NCI-H748 (cell line): ENCODE measurements around the gene MAGEA12.
"Not testable (repeated sequence)": the region's sequence is repeated elsewhere in the genome, so short reads cannot be mapped to it uniquely, and the experiment has no call there.

Experiments used
- DNase-seq: peaks from one replicate; lab custom pipeline; 2025; ENCODE audit not compliant: unreplicated experiment; lab: John Stamatoyannopoulos, UW

Gene MAGEA12, protein sequence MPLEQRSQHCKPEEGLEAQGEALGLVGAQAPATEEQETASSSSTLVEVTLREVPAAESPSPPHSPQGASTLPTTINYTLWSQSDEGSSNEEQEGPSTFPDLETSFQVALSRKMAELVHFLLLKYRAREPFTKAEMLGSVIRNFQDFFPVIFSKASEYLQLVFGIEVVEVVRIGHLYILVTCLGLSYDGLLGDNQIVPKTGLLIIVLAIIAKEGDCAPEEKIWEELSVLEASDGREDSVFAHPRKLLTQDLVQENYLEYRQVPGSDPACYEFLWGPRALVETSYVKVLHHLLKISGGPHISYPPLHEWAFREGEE

DNA sequence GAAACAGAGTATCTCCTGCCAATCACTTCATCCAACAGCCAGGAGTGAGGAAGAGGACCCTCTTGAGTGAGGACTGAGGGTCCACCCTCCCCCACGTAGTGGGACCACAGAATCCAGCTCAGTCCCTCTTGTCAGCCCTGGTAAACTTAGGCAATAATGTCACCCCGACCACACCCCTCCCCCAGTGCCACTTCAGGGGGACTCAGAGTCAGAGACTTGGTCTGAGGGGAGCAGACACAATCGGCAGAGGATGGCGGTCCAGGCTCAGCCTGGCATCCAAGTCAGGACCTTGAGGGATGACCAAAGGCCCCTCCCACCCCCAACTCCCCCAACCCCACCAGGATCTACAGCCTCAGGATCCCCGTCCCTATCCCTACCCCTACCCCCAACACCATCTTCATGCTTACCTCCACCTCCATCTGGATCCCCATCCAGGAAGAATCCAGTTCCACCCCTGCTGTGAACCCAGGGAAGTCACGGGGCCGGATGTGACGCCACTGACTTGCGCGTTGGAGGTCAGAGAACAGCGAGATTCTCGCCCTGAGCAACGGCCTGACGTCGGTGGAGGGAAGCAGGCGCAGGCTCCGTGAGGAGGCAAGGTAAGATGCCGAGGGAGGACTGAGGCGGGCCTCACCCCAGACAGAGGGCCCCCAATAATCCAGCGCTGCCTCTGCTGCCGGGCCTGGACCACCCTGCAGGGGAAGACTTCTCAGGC is at the start of gene MAGEA12, which contains the start of gene CSAG1:
TSS of gene MAGEA12 (plus strand) at position 497 of the 715 bp plus-strand sequence. CDS start 2,405 bp downstream, outside the sequence.
TSS of gene CSAG1 (minus strand) at position 461 of the 715 bp plus-strand sequence. CDS start 1,261 bp downstream, outside the sequence.
- peak; percentile 89 for DNase-seq

DNA sequence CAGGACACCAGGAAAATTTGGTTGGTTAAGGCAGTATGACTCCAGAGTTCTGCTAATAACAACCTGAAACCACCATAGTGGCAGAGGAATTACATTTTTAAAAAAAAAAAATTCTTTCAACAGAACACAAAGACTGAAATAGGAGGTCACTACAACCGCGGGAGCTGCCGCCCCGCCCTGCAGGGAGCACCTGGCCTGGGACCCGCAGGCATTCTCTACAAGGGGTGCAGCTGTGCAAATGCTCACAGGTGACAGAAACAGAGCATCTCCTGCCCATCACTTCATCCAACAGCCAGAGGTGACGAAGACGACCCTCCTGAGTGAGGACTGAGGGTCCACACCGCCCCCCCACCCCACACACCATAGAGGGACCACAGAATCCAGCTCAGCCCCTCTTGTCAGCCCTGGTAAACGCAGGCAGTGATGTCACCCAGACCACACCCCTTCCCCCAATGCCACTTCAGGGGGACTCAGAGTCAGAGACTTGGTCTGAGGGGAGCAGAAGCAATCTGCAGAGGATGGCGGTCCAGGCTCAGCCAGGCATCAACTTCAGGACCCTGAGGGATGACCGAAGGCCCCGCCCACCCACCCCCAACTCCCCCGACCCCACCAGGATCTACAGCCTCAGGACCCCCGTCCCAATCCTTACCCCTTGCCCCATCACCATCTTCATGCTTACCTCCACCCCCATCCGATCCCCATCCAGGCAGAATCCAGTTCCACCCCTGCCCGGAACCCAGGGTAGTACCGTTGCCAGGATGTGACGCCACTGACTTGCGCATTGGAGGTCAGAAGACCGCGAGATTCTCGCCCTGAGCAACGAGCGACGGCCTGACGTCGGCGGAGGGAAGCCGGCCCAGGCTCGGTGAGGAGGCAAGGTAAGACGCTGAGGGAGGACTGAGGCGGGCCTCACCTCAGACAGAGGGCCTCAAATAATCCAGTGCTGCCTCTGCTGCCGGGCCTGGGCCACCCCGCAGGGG is 35.3 kb upstream of the MAGEA12 start, which contains the start of gene MAGEA3:
TSS of gene MAGEA3 (plus strand) at position 843 of the 980 bp plus-strand sequence. CDS start 2,039 bp downstream, outside the sequence.
- not testable (repeated sequence) for DNase-seq

DNA sequence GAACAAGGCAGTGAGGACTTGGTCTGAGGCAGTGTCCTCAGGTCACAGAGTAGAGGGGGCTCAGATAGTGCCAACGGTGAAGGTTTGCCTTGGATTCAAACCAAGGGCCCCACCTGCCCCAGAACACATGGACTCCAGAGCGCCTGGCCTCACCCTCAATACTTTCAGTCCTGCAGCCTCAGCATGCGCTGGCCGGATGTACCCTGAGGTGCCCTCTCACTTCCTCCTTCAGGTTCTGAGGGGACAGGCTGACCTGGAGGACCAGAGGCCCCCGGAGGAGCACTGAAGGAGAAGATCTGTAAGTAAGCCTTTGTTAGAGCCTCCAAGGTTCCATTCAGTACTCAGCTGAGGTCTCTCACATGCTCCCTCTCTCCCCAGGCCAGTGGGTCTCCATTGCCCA is 33.2 kb upstream of the MAGEA12 start:
- DNase-seq, result not testable (repeated sequence)

DNA sequence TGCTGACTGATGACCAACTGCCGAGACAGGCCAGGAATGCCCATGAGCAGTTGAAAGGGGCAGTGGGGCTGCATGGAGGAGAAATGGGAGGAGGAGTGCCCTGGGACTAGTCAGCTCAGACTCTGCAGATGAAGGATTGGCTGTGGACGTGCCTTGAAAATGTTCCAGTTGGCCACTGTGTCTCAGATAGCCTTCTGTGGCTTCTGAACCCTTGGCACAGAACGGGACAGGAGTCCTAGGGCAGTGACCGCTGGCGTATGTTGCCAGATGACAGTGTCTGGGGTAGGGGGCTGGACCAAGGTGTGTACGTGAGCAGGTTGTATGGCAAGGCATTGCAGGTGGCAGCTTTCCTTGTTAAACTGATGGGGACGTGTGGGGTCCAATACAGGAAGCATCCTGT is 27.1 kb upstream of the MAGEA12 start:
- DNase-seq, result not testable (repeated sequence)

DNA sequence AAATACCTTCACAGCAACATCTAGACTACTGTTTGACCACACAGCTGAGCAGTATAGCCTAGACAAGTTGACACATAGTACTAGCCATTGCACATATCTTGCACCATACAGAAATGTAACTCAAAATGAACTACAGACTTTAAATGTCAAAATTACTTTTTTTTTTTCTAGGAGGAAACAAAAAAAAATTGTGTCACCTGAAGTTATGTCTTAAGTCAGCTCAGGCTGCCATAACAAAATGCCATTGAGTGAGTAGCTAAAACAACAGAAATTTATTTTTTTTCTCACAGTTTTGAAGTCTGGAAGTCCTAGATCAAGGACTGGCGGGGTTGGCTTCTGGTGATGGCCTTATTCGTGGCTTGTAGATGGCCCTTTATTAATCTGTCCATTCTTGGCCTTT is 24.4 kb upstream of the MAGEA12 start, which contains the start of gene CSAG2:
TSS of gene CSAG2 (minus strand) at position 101 of the 400 bp plus-strand sequence. CDS start 161 bp downstream, outside the sequence.
- not testable (repeated sequence) for DNase-seq

DNA sequence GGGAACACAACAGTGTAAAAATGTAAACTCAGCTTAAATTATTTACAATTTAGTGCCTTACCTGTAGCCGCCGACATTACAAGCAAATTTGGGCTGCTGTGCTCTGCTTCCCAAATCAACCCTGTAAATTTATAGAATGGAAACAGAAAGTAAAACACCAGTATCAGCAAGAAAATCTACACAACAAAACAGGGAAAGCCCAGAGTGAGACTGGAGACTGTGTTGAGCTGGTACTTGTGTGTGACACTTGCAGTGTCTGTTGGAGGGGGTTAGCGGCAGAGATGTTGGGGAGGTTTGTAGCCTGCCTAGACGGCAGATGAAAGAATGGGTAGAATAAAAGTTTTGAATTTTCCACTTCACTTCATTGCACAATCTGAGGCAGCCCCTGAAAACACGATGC is 20.4 kb upstream of the MAGEA12 start:
- DNase-seq, result not testable (repeated sequence)

DNA sequence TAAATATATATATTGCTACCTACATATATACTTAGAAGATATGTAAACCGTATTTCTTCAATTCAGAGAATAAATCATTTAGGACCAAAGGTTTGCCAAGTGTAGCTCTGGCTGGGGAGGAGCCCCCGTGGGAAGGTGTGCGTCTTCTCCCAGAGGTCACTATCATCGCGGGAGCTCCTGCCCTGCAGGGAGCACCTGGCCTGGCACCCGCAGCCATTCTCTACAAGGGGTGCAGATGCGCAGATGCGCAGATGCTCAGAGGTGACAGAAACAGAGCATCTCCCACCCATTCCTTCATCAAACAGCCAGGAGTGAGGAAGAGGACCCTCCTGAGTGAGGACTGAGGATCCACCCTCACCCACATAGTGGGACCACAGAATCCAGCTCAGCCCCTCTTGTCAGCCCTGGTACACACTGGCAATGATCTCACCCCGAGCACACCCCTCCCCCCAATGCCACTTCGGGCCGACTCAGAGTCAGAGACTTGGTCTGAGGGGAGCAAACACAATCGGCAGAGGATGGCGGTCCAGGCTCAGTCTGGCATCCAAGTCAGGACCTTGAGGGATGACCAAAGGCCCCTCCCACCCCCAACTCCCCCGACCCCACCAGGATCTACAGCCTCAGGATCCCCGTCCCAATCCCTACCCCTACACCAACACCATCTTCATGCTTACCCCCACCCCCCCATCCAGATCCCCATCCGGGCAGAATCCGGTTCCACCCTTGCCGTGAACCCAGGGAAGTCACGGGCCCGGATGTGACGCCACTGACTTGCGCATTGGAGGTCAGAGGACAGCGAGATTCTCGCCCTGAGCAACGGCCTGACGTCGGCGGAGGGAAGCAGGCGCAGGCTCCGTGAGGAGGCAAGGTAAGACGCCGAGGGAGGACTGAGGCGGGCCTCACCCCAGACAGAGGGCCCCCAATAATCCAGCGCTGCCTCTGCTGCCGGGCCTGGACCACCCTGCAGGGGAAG is 19.5 kb upstream of the MAGEA12 start, which contains the start of gene MAGEA2B:
TSS of gene MAGEA2B (plus strand) at position 814 of the 973 bp plus-strand sequence. CDS start 2,479 bp downstream, outside the sequence.
- not testable (repeated sequence) for DNase-seq

DNA sequence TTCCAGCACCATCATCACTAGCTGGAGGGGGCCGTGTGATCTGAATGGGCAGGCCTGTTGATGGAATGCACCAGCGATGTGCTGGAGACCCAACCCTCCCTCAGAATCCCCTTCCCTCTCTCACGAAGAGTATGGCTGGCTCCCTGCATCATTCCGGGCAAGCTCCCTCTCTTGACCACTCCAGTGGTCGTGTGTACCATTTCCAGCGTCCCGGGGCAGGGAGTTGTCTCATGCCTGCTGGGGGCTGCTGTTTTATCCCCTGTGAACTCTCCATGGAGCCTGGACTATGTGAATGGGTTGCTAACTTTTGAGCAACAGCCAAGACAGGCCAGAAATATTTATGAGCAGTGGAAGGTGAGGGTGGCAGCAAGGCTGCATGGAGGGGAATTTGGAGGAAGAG is 8.1 kb upstream of the MAGEA12 start:
- DNase-seq, result no peak

DNA sequence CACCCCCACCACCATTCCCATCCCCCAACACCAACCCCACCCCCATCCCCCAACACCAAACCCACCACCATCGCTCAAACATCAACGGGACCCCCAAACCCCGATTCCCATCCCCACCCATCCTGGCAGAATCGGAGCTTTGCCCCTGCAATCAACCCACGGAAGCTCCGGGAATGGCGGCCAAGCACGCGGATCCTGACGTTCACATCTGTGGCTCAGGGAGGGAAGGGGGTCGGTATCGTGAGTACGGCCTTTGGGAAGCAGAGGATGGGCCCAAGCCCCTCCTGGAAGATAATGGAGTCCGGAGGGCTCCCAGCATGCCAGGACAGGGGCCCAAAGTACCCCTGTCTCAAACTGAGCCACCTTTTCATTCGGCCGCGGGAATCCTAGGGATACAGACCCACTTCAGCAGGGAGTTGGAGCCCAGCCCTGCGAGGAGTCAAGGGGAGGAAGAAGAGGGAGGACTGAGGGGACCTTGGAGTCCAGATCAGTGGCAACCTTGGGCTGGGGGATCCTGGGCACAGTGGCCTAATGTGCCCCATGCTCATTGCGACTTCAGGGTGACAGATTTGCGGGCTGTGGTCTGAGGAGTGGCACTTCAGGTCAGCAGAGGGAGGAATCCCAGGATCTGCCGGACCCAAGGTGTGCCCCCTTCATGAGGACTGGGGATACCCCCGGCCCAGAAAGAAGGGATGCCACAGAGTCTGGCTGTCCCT is 744 bp downstream of the MAGEA12 start:
- not testable (repeated sequence) for DNase-seq

DNA sequence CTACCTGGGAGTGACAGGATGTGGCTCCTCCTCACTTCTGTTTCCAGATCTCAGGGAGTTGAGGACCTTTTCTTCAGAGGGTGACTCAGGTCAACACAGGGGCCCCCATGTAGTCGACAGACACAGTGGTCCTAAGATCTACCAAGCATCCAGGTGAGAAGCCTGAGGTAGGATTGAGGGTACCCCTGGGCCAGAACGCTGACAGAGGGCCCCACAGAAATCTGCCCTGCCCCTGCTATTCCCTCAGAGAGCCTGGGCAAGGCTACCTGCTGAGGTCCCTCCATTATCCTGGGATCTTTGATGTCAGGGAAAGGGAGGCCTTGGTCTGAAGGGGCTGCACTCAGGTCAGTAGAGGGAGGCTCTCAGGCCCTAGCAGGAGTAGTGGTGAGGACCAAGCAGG is 1.5 kb downstream of the MAGEA12 start:
- no peak for DNase-seq

DNA sequence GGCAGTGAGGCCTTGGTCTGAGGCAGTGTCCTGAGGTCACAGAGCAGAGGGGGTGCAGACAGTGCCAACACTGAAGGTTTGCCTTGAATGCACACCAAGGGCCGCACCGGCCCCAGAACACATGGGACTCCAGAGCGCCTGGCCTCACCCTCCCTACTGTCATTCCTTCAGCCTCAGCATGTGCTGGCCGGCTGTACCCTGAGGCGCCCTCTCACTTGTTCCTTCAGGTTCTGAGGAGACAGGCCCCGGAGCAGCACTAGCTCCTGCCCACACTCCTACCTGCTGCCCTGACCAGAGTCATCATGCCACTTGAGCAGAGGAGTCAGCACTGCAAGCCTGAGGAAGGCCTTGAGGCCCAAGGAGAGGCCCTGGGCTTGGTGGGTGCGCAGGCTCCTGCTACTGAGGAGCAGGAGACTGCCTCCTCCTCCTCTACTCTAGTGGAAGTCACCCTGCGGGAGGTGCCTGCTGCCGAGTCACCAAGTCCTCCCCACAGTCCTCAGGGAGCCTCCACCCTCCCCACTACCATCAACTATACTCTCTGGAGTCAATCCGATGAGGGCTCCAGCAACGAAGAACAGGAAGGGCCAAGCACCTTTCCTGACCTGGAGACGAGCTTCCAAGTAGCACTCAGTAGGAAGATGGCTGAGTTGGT is 2.4 kb downstream of the MAGEA12 start:
- DNase-seq, result no peak

DNA sequence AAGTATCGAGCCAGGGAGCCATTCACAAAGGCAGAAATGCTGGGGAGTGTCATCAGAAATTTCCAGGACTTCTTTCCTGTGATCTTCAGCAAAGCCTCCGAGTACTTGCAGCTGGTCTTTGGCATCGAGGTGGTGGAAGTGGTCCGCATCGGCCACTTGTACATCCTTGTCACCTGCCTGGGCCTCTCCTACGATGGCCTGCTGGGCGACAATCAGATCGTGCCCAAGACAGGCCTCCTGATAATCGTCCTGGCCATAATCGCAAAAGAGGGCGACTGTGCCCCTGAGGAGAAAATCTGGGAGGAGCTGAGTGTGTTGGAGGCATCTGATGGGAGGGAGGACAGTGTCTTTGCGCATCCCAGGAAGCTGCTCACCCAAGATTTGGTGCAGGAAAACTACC is 3.0 kb downstream of the MAGEA12 start:
- DNase-seq, result not testable (repeated sequence)

DNA sequence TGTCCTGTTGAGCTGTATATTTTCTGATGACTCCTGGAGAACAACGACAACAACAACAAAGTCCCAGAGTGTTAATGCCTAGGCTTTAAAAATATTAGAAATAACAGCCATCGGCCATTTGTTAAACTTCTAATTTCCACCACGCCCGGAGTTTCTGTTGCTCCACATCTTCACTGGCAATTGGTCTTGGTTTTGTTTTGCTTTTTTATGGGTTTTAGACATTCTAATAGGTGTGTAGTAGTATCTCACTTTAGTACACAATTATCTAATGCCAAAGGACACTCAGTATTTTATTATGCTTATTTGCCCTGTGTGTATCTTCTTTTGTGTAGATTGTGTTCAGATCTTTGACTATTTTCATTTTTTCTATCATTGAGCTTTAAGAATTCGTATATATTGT is 5.0 kb downstream of the MAGEA12 start:
- no peak for DNase-seq

DNA sequence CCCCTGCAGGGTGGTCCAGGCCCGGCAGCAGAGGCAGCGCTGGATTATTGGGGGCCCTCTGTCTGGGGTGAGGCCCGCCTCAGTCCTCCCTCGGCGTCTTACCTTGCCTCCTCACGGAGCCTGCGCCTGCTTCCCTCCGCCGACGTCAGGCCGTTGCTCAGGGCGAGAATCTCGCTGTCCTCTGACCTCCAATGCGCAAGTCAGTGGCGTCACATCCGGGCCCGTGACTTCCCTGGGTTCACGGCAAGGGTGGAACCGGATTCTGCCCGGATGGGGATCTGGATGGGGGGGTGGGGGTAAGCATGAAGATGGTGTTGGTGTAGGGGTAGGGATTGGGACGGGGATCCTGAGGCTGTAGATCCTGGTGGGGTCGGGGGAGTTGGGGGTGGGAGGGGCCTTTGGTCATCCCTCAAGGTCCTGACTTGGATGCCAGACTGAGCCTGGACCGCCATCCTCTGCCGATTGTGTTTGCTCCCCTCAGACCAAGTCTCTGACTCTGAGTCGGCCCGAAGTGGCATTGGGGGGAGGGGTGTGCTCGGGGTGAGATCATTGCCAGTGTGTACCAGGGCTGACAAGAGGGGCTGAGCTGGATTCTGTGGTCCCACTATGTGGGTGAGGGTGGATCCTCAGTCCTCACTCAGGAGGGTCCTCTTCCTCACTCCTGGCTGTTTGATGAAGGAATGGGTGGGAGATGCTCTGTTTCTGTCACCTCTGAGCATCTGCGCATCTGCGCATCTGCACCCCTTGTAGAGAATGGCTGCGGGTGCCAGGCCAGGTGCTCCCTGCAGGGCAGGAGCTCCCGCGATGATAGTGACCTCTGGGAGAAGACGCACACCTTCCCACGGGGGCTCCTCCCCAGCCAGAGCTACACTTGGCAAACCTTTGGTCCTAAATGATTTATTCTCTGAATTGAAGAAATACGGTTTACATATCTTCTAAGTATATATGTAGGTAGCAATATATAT is 20.4 kb downstream of the MAGEA12 start, which contains the start of gene MAGEA2:
TSS of gene MAGEA2 (minus strand) at position 157 of the 965 bp plus-strand sequence. CDS start 2,479 bp downstream, outside the sequence.
- not testable (repeated sequence) for DNase-seq

DNA sequence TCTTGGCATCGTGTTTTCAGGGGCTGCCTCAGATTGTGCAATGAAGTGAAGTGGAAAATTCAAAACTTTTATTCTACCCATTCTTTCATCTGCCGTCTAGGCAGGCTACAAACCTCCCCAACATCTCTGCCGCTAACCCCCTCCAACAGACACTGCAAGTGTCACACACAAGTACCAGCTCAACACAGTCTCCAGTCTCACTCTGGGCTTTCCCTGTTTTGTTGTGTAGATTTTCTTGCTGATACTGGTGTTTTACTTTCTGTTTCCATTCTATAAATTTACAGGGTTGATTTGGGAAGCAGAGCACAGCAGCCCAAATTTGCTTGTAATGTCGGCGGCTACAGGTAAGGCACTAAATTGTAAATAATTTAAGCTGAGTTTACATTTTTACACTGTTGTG is 21.3 kb downstream of the MAGEA12 start:
- not testable (repeated sequence) for DNase-seq

DNA sequence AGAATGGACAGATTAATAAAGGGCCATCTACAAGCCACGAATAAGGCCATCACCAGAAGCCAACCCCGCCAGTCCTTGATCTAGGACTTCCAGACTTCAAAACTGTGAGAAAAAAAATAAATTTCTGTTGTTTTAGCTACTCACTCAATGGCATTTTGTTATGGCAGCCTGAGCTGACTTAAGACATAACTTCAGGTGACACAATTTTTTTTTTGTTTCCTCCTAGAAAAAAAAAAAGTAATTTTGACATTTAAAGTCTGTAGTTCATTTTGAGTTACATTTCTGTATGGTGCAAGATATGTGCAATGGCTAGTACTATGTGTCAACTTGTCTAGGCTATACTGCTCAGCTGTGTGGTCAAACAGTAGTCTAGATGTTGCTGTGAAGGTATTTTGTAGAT is 25.4 kb downstream of the MAGEA12 start, which contains the start of gene CSAG3:
TSS of gene CSAG3 (plus strand) at position 301 of the 400 bp plus-strand sequence.
- not testable (repeated sequence) for DNase-seq

DNA sequence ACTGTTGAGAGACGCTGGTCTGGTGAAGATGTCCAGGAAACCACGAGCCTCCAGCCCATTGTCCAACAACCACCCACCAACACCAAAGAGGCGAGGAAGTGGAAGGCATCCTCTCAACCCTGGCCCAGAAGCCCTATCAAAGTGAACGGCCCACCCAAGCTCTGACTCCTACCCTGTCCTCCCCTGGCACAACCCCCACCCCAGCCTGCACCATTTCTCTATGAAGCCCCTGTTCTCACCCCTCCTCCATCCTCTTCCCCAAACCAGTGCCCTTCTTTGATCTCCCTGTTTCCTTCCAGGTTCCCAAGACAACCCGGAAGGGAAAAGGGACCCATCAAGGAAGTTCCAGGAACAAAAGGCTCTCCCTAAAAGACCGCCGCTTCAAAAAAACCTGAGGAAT is 26.0 kb downstream of the MAGEA12 start:
- DNase-seq, result not testable (repeated sequence)
